Smooth muscle cell of the brain vasculature (primary cell): ENCODE measurements around the gene AWAT1.
"Not testable (repeated sequence)": the region's sequence is repeated elsewhere in the genome, so short reads cannot be mapped to it uniquely, and the experiment has no call there.

Experiments
- DNase-seq: peaks from one replicate; pipeline ENCODE4 v3.0.0-alpha.2; 2012; ENCODE audit warnings: low read depth, low spot score

The AWAT1 gene

GRCh38 chrX:70234355-70234754 is at the start of gene AWAT1:
AWAT1 (plus strand) TSS chrX:70234655; CDS start chrX:70234696, 41 bp downstream.
- no peak for DNase-seq

DNA sequence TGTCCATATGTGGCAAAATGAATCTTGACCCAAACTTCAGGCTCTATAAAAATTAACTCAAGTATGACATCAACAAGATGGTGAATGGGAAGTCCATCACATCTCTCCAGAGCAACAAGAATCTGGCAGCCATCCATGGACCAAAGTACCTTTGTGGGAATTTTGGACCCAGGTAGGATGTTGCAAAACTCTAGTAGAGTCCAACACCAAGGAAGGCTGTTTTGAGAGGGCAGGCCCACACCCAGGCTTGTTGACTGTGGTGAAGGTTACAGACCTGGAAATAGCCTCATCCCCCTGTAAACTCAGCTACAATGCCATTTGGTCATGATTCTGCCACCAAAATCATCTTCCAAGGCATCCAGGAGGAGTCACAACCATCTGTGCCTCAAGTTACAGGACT is 44.2 kb upstream of the AWAT1 start:
- DNase-seq = no peak

- no peak for DNase-seq
These were observed 37.3 kb upstream of the AWAT1 start for GRCh38 chrX:70196961-70197720.

DNA sequence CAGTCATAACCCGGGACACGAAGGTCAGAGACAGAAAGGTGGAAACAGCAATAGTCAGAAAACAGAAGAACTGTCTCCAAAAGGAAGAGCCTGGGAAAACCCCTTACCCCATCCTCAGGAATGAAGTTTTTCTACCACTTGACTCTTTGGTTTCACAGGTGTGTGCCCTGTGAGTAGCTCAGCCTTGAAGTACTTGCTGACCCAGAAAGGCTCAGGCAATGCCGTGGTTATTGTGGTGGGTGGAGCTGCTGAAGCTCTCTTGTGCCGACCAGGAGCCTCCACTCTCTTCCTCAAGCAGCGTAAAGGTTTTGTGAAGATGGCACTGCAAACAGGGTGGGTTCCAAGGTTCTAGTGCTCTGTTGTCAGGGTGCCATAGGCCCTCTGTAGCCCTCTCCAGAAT is 32.7 kb upstream of the AWAT1 start:
- no peak for DNase-seq

- DNase-seq = no peak
These were observed 26.0 kb upstream of the AWAT1 start for GRCh38 chrX:70208479-70208878.

DNA sequence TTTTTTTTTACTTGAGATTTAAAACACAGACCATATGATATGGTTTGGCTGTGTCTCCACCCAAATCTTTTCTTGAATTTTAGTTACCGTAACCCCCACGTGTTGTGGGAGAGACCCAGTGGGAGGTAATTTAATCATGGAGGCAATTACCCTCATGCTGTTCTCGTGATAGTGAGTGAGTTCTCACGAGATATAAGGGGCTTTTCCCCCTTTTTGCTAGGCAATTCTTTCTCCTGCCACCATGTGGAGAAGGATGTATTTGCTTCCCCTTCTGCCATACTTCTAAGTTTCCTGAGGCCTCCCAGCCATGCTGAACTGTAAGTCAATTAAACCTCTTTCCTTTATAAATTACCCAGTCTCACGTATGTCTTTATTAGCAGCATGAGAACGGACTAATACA is 24.9 kb upstream of the AWAT1 start:
- DNase-seq = not testable (repeated sequence)

- DNase-seq = no peak
These were observed 14.3 kb upstream of the AWAT1 start for GRCh38 chrX:70219938-70220764.

DNA sequence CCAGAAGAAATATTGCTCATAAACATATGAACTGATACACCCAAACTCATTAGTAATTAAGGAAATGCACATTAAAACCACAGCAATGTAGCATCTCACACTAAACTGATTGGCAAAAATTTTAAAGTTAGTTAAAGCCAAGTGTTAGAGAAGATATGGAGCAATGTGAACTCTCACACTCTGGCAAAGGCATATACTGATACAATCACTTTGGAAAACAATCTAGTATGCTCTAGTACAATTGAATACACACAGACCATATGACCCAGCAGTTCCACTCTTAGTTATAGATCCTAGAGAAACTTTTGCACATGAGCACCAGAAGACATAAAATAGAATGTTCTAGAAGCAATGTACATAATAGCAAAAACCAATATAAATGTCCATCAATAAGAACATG is 8.4 kb upstream of the AWAT1 start:
- DNase-seq = no peak

DNA sequence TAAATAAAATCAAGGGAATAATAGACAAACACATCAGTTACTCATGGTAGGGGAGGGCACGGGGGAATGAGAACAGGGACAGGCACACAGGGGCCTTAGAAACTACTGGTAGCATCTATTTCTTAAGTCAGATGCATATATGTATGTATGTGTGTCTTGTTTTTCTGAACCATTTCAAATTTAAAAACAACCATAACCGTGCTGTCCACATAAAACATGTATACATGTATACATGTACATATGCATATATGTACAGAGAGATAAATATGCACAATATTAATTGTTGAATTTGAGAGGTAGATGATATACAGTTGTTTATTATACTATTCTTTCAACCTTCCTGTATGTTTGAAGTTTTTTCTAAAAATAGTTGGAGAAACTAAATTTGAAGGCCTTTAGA is 7.8 kb upstream of the AWAT1 start:
- no peak for DNase-seq

- DNase-seq = no peak
These were observed 2.8 kb upstream of the AWAT1 start for GRCh38 chrX:70231666-70232065.

DNA sequence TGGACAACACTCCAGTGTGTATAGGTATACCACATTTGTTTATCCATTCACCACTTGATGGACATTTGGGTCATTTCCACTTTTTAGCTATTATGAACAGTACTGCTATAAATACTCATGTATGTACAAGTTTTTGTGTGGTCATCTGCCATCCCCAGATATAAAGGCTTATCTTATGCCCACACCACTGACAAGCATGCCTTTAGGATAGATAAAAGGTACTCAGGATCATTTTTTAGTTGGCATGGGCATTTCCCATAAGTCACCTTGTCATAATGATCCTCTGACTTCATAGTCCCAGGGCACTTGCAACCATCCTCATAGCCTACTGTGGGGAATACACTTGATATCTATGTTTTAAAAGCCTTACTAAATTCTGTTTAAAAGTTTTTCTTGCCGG is 6.3 kb downstream of the AWAT1 start:
- no peak for DNase-seq

- DNase-seq = no peak
These were observed 7.0 kb downstream of the AWAT1 start for GRCh38 chrX:70241501-70241900.

- DNase-seq = not testable (repeated sequence)
These were observed 9.1 kb downstream of the AWAT1 start for GRCh38 chrX:70243601-70244000.

DNA sequence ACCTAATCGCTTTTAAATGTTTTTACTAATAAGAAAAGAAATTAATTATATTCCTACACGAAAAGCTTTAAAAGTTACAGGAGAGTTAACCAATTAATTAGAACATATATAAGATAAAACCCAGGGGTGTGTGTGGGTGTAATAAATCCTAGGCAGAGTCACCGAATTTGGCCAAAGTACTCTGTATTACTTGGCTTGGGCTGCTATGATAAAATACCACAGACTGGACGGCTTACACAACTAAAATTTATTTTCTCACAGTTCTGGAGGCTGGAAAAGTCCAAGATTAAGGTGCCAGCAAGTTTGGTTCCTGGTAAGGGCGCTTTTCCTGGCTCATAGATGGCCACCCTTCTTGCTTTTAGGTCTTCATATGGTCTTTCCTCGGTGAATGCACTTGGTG is 10.4 kb downstream of the AWAT1 start:
- no peak for DNase-seq

DNA sequence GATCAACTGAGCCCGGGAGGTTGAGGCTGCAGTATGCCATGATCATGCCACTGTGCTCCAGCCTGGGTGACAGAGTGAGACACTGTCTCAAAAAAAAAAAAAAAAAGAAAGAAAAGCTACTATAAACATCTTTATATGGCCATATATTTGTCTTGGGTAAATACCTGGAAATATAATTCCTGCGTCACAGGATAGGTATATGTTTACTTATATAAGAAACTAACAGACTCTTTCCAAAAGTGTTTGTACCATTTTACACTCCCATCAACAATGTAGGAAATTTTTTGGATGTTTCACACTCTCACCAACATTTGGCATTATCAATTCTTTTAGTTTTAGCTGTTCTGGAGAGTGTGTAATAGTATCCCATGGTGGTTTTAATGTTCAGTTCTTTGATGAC is 12.8 kb downstream of the AWAT1 start:
- no peak for DNase-seq

GRCh38 chrX:70252491-70252890 is 18.0 kb downstream of the AWAT1 start:
- DNase-seq = no peak

DNA sequence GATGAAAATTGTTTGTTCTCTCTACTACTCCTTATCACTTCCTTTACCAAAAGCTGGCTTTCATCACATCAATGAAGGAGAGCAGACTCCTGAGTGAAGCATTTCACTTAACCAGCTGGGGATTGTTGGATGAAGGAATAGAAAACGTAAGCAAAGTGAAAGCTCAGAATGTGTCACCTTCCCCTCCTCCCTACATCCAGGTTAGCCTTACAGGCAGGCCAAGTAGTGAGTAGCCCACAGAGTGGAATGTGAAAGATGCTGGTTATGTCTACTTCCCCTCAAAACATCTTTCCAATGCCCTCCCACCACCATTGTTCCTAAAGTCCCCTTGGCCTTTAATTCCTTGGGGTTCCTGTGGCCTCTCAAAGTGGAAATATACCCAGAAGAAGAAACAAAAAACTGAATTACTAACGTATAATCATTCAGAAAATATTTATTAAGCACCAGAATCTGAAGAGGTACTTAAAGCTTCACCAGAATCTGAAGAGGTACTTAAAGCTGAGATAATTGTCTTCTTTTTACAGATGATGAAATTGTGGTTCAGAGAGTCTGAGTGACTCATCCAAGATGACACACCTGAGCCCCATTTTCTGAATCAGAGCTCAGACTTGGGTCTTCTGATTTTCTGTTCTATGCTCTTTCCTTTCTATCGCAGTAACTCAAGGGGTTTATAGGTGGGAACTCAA is 19.1 kb downstream of the AWAT1 start:
- no peak for DNase-seq

DNA sequence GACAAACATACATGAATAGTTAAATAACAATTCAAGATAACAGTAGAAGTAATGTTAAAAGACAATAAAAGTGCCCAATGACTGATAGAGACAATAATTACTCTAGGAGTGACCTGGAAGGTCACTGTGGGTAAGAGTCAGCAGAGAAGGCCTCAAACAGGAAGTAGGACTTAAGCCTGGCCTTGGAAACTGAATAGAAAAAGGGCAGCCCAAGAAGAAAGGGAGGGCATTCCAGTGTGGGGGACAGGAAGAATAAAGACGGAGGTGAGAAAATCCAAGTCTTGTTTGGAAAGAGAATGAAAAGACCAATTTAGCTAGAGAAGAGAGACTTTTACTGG is 19.6 kb downstream of the AWAT1 start:
- DNase-seq = no peak

DNA sequence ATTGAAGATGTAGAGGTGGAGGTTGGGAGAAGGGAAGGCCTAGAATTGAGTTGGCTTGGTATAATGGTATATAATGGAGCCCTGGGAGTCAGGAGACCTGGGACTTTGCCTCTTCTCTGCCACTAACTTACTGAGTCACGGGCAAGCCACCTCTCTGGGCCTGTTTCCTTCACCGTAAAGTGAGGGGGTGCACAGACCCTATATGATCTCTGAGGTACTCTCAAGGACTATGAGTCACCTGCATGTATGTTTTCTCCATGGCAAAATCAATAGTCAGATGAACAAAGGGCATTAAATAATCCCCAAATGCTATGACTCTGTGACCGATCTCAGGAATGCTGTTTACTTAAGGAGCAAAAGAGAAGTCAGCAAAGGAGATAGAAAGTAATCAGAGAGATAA is 20.5 kb downstream of the AWAT1 start:
- no peak for DNase-seq

DNA sequence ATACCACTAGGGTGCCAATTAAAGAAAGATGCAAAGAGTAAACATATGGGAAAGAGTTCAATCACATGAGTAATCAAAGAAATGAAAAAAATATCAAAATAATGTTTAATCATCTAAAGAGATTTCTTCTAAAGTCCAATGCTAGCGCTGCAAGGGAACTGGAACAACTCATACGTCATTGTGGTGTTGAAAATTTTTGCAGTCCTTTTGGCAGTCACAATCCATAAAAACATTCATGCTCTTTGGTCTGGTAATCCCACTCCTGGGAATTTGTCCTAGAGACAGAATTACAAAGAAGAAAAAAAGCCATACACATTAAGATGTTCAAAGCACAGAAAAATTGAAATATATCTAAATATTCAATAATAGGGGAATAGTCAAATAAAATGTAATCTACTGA is 21.0 kb downstream of the AWAT1 start:
- no peak for DNase-seq

DNA sequence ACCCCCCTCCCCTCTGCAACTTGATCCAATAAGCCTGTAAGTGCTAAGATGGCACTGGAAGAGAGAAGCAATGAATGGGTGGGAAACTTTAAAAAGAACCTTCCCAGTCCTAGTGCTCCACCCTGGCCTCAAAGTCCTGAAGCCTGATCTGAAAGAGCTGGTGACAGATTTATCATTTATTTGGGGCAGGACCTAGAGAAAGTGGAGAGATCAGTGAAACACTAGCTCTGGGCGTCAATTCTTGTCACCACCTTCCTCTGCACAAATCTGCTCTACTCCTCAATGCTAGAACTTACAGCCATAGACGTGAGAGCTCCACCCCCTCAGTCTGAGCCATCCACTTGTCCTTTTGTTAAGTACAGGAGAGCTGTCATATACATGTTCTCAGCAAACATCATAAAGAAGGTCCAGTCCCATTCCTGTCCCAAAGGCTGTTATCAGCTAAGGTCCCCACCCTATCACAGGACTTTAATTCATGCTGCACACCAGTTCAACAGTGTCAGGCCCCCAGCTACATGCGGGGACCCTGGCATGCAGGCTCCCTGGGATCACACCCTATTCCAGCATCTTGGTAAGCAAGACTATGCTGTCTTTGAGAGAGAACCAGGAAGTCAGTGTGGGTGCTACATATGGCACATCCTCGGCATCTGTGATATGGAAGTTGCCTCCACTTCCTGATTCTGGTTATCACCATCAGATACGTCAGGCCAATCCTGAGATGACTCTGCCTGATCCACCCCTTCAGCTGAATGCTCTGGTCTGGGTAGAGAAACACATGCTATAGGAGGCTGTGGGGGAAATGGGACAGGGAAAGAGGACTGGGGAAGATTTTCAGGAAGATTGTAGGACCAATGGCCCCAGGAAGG is 23.2 kb downstream of the AWAT1 start:
- DNase-seq = no peak

GRCh38 chrX:70260104-70260503 is 25.6 kb downstream of the AWAT1 start, which contains the start of gene P2RY4:
P2RY4 (minus strand) TSS chrX:70260204; CDS start chrX:70259624, 580 bp downstream.
- no peak for DNase-seq
